ENCODE results near the gene NPM3. TPM values are rescaled to one million over a fixed set of nuclear protein-coding genes. Genes with fewer than 3 reads are reported as not detected.

NPM3 gene
- total and polyA plus RNA-seq, 2 of the 4 experiments (the other 2 are of a cell fraction) = 84.1 to 112 TPM

- ChIA-PET CTCF (no interaction called here), POLR2A (ENCODE audit: unreplicated experiment) (no interaction called here)
- intact Hi-C loops (cut with micrococcal nuclease) = no loop called here
- H3K4ac ChIP-seq (ENCODE audit: low read depth, low read length) = no peak overlapping the region
- H3K9me1 ChIP-seq (ENCODE audit: insufficient read depth, low read length) = no peaks in the 10 kb centered on the region; the same call in 1 of the 2 replicates
- H3K4me3 ChIP-seq (ENCODE audit: insufficient read depth, low read depth, low read length) = no peak overlapping the region
- H3K56ac ChIP-seq (ENCODE audit: extremely low read depth, insufficient read depth, low read length) = no peak overlapping the region
- H3K4me1 ChIP-seq (ENCODE audit: control insufficient read depth, insufficient read depth, low read length) = no peaks in the 10 kb centered on the region
- no TSS peak for BruUV-seq (replicated peaks)
- peaks cover 83% of the 10 kb centered on the region for H3K27me3 ChIP-seq (ENCODE audit: control insufficient read depth, insufficient read depth, low read length)
- H4K8ac ChIP-seq (ENCODE audit: low read depth in 2 of 2, low read length in 2 of 2) = no peak overlapping the region
- H2BK15ac ChIP-seq (ENCODE audit: low read depth, low read length) = no peak overlapping the region
- H2AFZ ChIP-seq (replicated peaks; ENCODE audit: low read length, poor library complexity) = no peak overlapping the region
- no peak overlapping the region for H2AK5ac ChIP-seq (ENCODE audit: low read depth, low read length)
- no peak overlapping the region for H4K5ac ChIP-seq (ENCODE audit: low read depth, low read length)
- no peaks in the 10 kb centered on the region for H4K20me1 ChIP-seq (ENCODE audit: insufficient read depth, low read length)
- H2BK20ac ChIP-seq (ENCODE audit: low read depth, low read length) = no peak overlapping the region
- no peak overlapping the region for H3K18ac ChIP-seq (ENCODE audit: low read depth, low read length)
- no peaks in the 10 kb centered on the region for H3K79me1 ChIP-seq (ENCODE audit: low read depth in 1 of 2, low read length in 2 of 2)
- no peak overlapping the region for H3K23ac ChIP-seq (ENCODE audit: low read depth, low read length)
- no peak overlapping the region for H3K4me2 ChIP-seq (ENCODE audit: low read depth, low read length)
- no peaks in the 10 kb centered on the region; the same call in 1 of the 2 replicates for H3K9me3 ChIP-seq (ENCODE audit: control insufficient read depth, insufficient read depth, low read length)
- no peak for TF ChIP-seq RFX5 (IDR thresholded peaks at IDR 0.05; ENCODE audit: low read depth, low read length)
- TF ChIP-seq CEBPB (IDR thresholded peaks at IDR 0.05; ENCODE audit: low read depth, low read length) = no peak
- no peak for TF ChIP-seq FOS (IDR thresholded peaks at IDR 0.05; ENCODE audit: low read depth, low read length)
- no peak for TF ChIP-seq BHLHE40 (IDR thresholded peaks at IDR 0.05; ENCODE audit: low read depth, low read length)
- TF ChIP-seq CTCF (conservative IDR thresholded peaks at IDR 0.05; ENCODE audit: low read depth, low read length) = no peak
- TF ChIP-seq MAZ (IDR thresholded peaks at IDR 0.05; ENCODE audit: borderline replicate concordance, low read depth, low read length) = no peak
- no peak for TF ChIP-seq POLR2A (IDR thresholded peaks at IDR 0.05; ENCODE audit: low read depth, low read length)
- TF ChIP-seq CHD1 (IDR thresholded peaks at IDR 0.05; ENCODE audit: low read depth, low read length) = no peak
- TF ChIP-seq SMC3 (IDR thresholded peaks at IDR 0.05; ENCODE audit: low read depth, low read length) = no peak
- TF ChIP-seq RCOR1 (IDR thresholded peaks at IDR 0.05; ENCODE audit: insufficient replicate concordance, low read length) = no peak
- no peak for TF ChIP-seq RAD21 (IDR thresholded peaks at IDR 0.05; ENCODE audit: low read length)
- TF ChIP-seq NFE2L2 (IDR thresholded peaks at IDR 0.05; ENCODE audit: low read depth, low read length) = no peak
- no peak for TF ChIP-seq ELK1 (IDR thresholded peaks at IDR 0.05; ENCODE audit: borderline replicate concordance, low read depth, low read length)
- no peak for TF ChIP-seq MAFK (IDR thresholded peaks at IDR 0.05; ENCODE audit: low read depth, low read length)
- H3K9ac ChIP-seq (ENCODE audit: low read depth, low read length) = no peak overlapping the region
- no peaks in the 10 kb centered on the region for H3K36me3 ChIP-seq (ENCODE audit: control insufficient read depth, insufficient read depth, low read length)
- H3K14ac ChIP-seq (replicated peaks; ENCODE audit: low read depth, low read length) = no peak overlapping the region
- in situ Hi-C loops (cut with MboI; ENCODE audit: low sequenced_read_pairs) = no loop called here
- H4K91ac ChIP-seq (ENCODE audit: insufficient read depth, low read depth, low read length) = no peak overlapping the region
- DNase-seq (no peak), ATAC-seq (ENCODE audit: low read depth) (no peak)
- dilution Hi-C loops (cut with HindIII; ENCODE audit: low sequenced_read_pairs, unreplicated experiment) = no loop called here
- H2AK9ac ChIP-seq (replicated peaks; ENCODE audit: low read depth, low read length, poor library complexity) = no peak overlapping the region
- no peak overlapping the region for H3K27ac ChIP-seq (ENCODE audit: insufficient read depth, low read length)
- no peak overlapping the region for H2BK5ac ChIP-seq (ENCODE audit: low read depth, low read length, poor library complexity, severe bottlenecking)
- H2BK120ac ChIP-seq (ENCODE audit: low read depth, low read length) = no peak overlapping the region
- no CpG with 5 or more reads among the region's 9 CpGs for WGBS, 2 experiments (ENCODE audit: extremely low coverage in 2 of 2, insufficient read length in 1 of 2)
Observed at GRCh38 chr10:101761226-101761625, 22.0 kb downstream of the NPM3 start.
